ENCODE results near the gene RFTN2. TPM values are rescaled to one million over a fixed set of nuclear protein-coding genes. Genes with fewer than 3 reads are reported as not detected.

Gene RFTN2
- polyA plus RNA-seq, 1 donor from 2014 or later, result 0.06 TPM

DNA sequence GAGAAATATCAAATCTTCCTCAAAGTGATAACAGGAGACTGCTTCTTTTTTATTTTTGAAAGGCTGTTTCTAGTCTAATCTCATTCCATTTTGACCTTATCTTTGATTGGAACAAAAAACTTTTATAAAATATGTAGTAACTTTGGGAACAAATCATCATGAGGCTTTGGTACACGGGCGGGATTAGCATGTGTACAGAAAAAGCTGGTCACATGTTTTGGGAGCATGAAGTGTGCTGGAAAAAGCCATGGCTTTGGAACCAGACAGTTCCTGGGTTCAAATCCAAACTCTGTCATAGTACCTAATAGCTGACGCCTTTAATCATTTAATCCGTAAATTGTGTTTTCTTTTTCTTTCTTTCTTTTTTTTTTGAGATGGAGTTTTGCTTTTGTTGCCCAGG, 78.2 kb downstream of the RFTN2 start:
- Histone ChIP-seq H3K36me3 (ENCODE audit: insufficient read depth, low read length) (no peaks in the 10 kb centered on the region), H3K27me3 (ENCODE audit: insufficient read depth, low read depth, low read length) (no peaks in the 10 kb centered on the region), H3K4me2 (ENCODE audit: low read length) (no peak overlapping the region), H3K9me2 (ENCODE audit: insufficient read depth, low read length) (no peaks in the 10 kb centered on the region), H3K79me2 (replicated peaks; ENCODE audit: insufficient read depth, low read length) (no peaks in the 10 kb centered on the region), H3F3A (ENCODE audit: insufficient read depth, low read length, poor library complexity, severe bottlenecking) (no peaks in the 10 kb centered on the region), H3K9ac (ENCODE audit: low read length) (no peak overlapping the region), H2AFZ (ENCODE audit: low read depth, low read length) (no peak overlapping the region), H4K20me1 (ENCODE audit: insufficient read depth) (no peaks in the 10 kb centered on the region), H3K4me3 (ENCODE audit: low read length) (peak overlapping the region; percentile 37), H3K27ac (ENCODE audit: low read length) (peak overlapping the region; percentile 24), H3K9me3 (ENCODE audit: low read length) (no peaks in the 10 kb centered on the region)
- no peak for TF ChIP-seq RAD21 (conservative IDR thresholded peaks at IDR 0.05)
- TF ChIP-seq, protein P1, sequence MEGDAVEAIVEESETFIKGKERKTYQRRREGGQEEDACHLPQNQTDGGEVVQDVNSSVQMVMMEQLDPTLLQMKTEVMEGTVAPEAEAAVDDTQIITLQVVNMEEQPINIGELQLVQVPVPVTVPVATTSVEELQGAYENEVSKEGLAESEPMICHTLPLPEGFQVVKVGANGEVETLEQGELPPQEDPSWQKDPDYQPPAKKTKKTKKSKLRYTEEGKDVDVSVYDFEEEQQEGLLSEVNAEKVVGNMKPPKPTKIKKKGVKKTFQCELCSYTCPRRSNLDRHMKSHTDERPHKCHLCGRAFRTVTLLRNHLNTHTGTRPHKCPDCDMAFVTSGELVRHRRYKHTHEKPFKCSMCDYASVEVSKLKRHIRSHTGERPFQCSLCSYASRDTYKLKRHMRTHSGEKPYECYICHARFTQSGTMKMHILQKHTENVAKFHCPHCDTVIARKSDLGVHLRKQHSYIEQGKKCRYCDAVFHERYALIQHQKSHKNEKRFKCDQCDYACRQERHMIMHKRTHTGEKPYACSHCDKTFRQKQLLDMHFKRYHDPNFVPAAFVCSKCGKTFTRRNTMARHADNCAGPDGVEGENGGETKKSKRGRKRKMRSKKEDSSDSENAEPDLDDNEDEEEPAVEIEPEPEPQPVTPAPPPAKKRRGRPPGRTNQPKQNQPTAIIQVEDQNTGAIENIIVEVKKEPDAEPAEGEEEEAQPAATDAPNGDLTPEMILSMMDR (IDR thresholded peaks at IDR 0.05; ENCODE audit: poor library complexity, severe bottlenecking), result no peak

- H3K4me3 ChIP-seq (ENCODE audit: low read length), result peak overlapping the region; percentile 37
- no peaks in the 10 kb centered on the region for H3K27me3 ChIP-seq (ENCODE audit: insufficient read depth, low read depth, low read length)
- H3F3A ChIP-seq (ENCODE audit: insufficient read depth, low read length, poor library complexity, severe bottlenecking), result no peaks in the 10 kb centered on the region
- H2AFZ ChIP-seq (ENCODE audit: low read depth, low read length), result no peak overlapping the region
- peak overlapping the region; percentile 28 for H3K4me2 ChIP-seq (ENCODE audit: low read length)
- H3K36me3 ChIP-seq (ENCODE audit: insufficient read depth, low read length), result no peaks in the 10 kb centered on the region
- H3K79me2 ChIP-seq (replicated peaks; ENCODE audit: insufficient read depth, low read length), result no peaks in the 10 kb centered on the region
- H3K9me3 ChIP-seq (ENCODE audit: low read length), result no peaks in the 10 kb centered on the region
- no peaks in the 10 kb centered on the region for H4K20me1 ChIP-seq (ENCODE audit: insufficient read depth)
- TF ChIP-seq EP300 (conservative IDR thresholded peaks at IDR 0.05; ENCODE audit: poor library complexity, severe bottlenecking) (no peak), SMC3 (conservative IDR thresholded peaks at IDR 0.05; ENCODE audit: poor library complexity) (no peak), RAD21 (conservative IDR thresholded peaks at IDR 0.05) (no peak), POLR2AphosphoS5 (IDR thresholded peaks at IDR 0.05) (no peak), TAF1 (IDR thresholded peaks at IDR 0.05; ENCODE audit: low read depth) (no peak), REST (IDR thresholded peaks at IDR 0.05; ENCODE audit: borderline replicate concordance) (no peak), EZH2 (IDR thresholded peaks at IDR 0.05; ENCODE audit: borderline replicate concordance, insufficient read depth, low read length, poor library complexity, severe bottlenecking) (no peak), MXI1 (conservative IDR thresholded peaks at IDR 0.05; ENCODE audit: poor library complexity, severe bottlenecking) (no peak)
- TF ChIP-seq, protein P1 (IDR thresholded peaks at IDR 0.05; ENCODE audit: poor library complexity, severe bottlenecking), result no peak
- no peak overlapping the region for H3K9ac ChIP-seq (ENCODE audit: low read length)
- peak overlapping the region; percentile 24 for H3K27ac ChIP-seq (ENCODE audit: low read length)
- no peaks in the 10 kb centered on the region for H3K9me2 ChIP-seq (ENCODE audit: insufficient read depth, low read length)
Measured at GRCh38 chr2:197596766-197597165, 78.6 kb downstream of the RFTN2 start.

All from neural cell (in vitro differentiated cells).